ENCODE measurements around the gene A3GALT2. TPM values are rescaled to one million over a fixed set of nuclear protein-coding genes. Genes with fewer than 3 reads are reported as not detected.

The A3GALT2 gene
- total RNA-seq, 1 donor: not detected

DNA sequence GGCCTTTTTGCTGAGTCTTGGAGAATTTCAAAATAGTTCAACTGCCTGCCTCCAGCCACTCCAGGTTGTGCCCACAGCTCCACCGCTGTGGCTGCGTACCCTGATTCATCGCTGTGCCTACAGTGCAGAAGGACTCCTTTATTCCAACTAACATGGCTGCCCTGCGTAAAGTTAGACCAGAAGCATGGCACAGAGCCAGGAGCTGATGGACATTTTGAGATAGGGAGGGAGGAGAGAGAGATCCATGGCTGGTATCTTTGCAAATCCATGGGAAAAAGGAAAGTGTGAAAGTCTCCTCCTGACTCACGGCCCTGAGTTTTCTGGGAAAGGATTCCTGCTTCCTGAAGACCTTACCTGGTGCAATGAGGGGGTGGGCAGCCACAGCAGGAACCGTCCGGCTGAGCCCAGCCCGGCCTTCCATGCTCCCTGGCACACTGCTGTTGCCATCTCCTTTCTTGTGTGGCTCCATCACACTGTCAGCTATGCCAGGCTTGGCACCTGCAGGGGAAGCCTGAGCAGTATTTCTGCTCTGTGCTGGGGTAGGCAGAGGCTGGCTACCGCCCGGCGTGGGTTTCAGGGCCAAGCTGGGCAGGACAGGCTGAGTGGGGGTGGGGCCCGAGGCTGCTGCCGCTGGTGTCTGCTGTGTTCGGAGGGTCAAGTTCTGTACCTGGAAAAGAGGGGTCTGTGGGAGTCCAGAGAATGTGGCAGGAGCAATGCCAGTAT, 46.0 kb upstream of the A3GALT2 start:
- DNase-seq (ENCODE audit: low read depth): no peak
- no peak overlapping the region for H3K4me3 ChIP-seq (ENCODE audit: low read depth, low read length)
- TF ChIP-seq CTCF (IDR thresholded peaks at IDR 0.05; ENCODE audit: insufficient read depth, low read length): no peak

DNA sequence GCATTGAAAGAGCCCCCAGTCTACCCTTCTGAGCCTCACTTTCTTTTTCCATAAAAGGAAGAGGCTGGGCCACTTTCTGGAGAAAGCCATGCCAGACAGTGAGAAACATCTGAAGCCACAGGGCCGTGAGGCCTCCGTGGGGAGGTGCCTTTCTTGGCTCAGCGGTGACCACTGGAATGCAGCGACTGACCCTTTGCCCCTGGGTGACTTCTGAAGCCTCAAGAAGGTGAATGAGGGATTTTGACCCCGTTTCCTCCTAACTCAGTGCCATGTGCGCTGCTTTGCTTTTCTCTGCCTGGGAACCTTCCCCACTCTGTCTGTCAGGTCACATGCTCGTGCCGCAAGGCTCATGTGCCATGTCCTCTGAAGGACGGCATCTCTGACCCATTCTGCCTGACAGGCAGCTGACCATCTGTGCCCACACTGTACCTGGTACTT, 44.7 kb upstream of the A3GALT2 start:
- peak; percentile 58 for DNase-seq (ENCODE audit: low read depth)
- TF ChIP-seq CTCF (IDR thresholded peaks at IDR 0.05; ENCODE audit: insufficient read depth, low read length): no peak
- H3K4me3 ChIP-seq (ENCODE audit: low read depth, low read length): no peak overlapping the region

DNA sequence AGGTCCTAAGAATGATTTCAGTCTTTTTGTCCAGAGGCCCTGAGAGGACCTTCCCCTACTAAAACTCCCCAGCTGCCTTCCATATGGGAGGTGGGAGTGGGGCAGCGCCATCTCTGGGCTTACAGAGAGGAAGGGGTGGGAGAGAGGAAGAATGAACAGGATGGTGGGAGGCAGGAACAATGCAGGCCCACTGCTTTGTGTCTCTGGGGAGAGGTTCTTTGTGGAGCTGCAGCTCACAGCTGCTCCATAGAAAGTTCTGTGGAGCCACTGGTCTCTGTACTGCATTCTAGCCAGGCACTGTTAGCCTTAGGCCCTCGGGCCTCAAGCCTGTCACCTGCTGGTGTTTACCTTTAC, 43.6 kb upstream of the A3GALT2 start:
- no peak for DNase-seq (ENCODE audit: low read depth)
- no peak overlapping the region for H3K4me3 ChIP-seq (ENCODE audit: low read depth, low read length)
- no peak for TF ChIP-seq CTCF (IDR thresholded peaks at IDR 0.05; ENCODE audit: insufficient read depth, low read length)

DNA sequence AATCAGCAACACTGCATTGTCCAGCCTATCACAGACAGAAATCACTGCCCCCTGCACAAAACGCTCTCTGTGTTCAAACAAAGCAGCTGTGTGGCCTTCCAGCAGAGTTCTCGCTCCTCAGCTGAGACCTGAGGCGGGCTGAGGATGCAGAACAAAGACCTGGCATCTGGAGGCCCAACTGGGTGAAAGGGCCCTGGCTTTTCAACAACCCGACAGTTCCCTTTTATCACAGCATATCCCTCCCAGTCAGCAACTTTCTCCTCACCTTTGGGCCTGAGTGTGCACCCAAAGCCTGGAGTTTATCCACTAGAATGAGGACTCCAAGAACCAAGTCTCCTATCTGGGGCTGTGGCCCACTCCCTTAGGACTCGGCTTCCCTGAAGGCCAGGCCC, 42.6 kb upstream of the A3GALT2 start:
- no peak for DNase-seq (ENCODE audit: low read depth)
- no peak overlapping the region for H3K4me3 ChIP-seq (ENCODE audit: low read depth, low read length)
- no peak for TF ChIP-seq CTCF (IDR thresholded peaks at IDR 0.05; ENCODE audit: insufficient read depth, low read length)

DNA sequence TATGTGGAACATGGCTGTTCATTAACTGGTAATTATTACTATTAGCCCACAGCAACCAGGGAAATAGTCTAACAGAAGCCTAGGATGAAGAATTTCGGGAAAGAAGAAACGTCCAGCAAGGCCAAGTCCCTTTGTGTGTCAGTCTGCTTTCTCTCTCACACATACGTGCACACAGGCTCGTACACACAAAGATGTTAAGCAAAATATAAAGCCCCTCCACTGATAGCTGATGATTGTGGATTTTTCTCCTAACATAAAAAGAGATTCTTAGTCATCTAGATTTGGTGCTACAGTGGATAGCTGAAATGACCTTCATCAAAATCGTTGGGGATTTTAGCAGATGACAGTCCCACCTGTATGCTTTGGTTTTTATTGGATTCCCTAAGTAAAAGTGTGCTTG, 42.1 kb upstream of the A3GALT2 start:
- no peak overlapping the region for H3K4me3 ChIP-seq (ENCODE audit: low read depth, low read length)
- no peak for DNase-seq (ENCODE audit: low read depth)
- no peak for TF ChIP-seq CTCF (IDR thresholded peaks at IDR 0.05; ENCODE audit: insufficient read depth, low read length)

DNA sequence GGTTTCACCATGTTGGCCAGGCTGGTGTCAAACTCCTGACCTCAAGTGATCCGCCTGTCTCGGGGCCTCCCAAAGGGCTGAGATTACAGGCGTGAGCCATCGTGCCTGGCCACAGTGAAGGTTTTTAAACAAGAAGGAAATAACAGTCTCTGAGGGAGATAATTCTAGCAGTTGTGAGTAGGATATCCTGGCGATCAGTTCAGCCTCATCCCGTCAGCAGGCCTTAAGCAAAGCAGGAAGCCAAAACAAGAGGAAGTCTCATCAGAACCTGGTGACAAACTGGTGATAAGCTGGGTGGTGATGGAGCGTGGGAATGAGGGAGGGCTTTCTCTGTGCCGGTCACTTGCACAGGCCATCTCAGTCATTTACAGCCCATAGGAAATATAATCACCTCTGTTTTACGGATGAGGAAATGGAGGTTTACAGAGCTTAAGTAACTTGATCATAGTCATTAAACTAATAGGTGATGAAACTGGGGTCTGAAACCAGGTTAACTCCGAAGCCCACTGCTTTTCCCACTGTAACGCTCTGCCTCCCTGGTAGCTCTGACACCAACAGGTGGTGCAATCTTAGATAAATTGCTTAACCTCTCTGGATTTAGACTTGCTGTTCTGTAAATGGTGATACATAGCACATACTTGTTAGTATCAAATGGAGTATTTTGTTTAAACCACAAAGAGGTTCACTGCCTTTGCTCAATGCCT, 40.8 kb upstream of the A3GALT2 start:
- no peak for DNase-seq (ENCODE audit: low read depth)
- TF ChIP-seq CTCF (IDR thresholded peaks at IDR 0.05; ENCODE audit: insufficient read depth, low read length): no peak

More for the DNA sequence above, 40.8 kb upstream of the A3GALT2 start:
- H3K4me3 ChIP-seq (ENCODE audit: low read depth, low read length): no peak overlapping the region

Data from fibroblast of the aortic adventitia (primary cell).